ENCODE results near the gene SVEP1. TPM values are rescaled to one million over a fixed set of nuclear protein-coding genes. Genes with fewer than 3 reads are reported as not detected.

The SVEP1 gene
- polyA plus RNA-seq, 3 donors, result under 0.01 TPM; not detected in 2

DNA sequence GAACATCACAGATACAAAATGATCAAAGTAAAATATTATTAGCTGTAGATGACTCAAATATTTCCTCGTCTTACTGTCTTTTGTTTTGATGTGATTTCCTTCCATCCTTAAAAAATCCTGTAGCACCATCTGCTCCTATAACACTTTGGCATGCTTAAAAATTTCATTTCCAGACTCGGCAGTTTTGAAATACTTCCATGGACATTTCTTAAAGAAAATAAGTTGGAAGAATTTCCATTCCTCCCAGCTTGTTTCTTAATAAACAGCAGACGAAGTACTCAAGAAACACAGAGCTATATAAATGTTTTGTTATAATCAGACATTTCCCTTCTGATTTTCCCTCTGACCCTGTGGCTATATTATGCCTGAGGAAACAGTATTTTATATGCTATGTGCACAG lies 41.2 kb upstream of the SVEP1 start:
- Mint-ChIP-seq H3K27me3 (ENCODE audit: low read depth in 3 of 3) (peaks cover 0 to 6% (median 0%) of the 10 kb centered on the region in 3 donors), H3K4me1 (peaks cover 8% of the 10 kb centered on the region), H3K36me3 (no peaks in the 10 kb centered on the region), H3K27ac (no peak overlapping the region), H3K9me3 (no peaks in the 10 kb centered on the region), H3K4me3 (no peak overlapping the region)
- no peak overlapping the region for H3K27ac ChIP-seq (ENCODE audit: low read depth in 1 of 2, low read length in 2 of 2)
- H3K9ac ChIP-seq (ENCODE audit: insufficient read depth, low read length, poor library complexity, severe bottlenecking), result no peak overlapping the region
- TF ChIP-seq, protein P1, sequence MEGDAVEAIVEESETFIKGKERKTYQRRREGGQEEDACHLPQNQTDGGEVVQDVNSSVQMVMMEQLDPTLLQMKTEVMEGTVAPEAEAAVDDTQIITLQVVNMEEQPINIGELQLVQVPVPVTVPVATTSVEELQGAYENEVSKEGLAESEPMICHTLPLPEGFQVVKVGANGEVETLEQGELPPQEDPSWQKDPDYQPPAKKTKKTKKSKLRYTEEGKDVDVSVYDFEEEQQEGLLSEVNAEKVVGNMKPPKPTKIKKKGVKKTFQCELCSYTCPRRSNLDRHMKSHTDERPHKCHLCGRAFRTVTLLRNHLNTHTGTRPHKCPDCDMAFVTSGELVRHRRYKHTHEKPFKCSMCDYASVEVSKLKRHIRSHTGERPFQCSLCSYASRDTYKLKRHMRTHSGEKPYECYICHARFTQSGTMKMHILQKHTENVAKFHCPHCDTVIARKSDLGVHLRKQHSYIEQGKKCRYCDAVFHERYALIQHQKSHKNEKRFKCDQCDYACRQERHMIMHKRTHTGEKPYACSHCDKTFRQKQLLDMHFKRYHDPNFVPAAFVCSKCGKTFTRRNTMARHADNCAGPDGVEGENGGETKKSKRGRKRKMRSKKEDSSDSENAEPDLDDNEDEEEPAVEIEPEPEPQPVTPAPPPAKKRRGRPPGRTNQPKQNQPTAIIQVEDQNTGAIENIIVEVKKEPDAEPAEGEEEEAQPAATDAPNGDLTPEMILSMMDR (IDR thresholded peaks at IDR 0.05), result no peak
- no peak overlapping the region for H2AFZ ChIP-seq (ENCODE audit: insufficient read depth, low read depth, low read length, poor library complexity, severe bottlenecking)
- intact Hi-C loops (cut with micrococcal nuclease), result loop anchor here (5.0 to 10.0 kb wide), 3 partner anchors 196 to 436 kb away; no protein-coding TSS in a partner anchor
- H4K20me1 ChIP-seq (ENCODE audit: insufficient read depth, low read length), result no peaks in the 10 kb centered on the region
- H3K9me3 ChIP-seq (replicated peaks in 1 of 2; ENCODE audit: control insufficient read depth in 1 of 2, insufficient read depth in 1 of 2, low read length in 2 of 2), result no peaks in the 10 kb centered on the region
- no peaks in the 10 kb centered on the region for H3K27me3 ChIP-seq (ENCODE audit: control insufficient read depth in 2 of 2, insufficient read depth in 2 of 2, low read length in 2 of 2)
- no peak overlapping the region for H3K4me2 ChIP-seq (replicated peaks; ENCODE audit: extremely low read depth, low read length, poor library complexity, severe bottlenecking)
- DNase-seq, result no peak
- no peaks in the 10 kb centered on the region for H3K36me3 ChIP-seq (replicated peaks in 1 of 2; ENCODE audit: control insufficient read depth in 1 of 2, insufficient read depth in 2 of 2, low read length in 2 of 2)
- WGBS (ENCODE audit: insufficient coverage), result no CpG with 5 or more reads among the region's 3 CpGs
- no peaks in the 10 kb centered on the region for H3K79me2 ChIP-seq (ENCODE audit: insufficient read depth, low read length)
- H3K4me1 ChIP-seq (ENCODE audit: control insufficient read depth in 1 of 2, insufficient read depth in 2 of 2, low read length in 2 of 2), result peaks cover 0 to 3% of the 10 kb centered on the region in 2 donors
- H3K4me3 ChIP-seq (replicated peaks in 1 of 3; ENCODE audit: low read depth in 2 of 3, low read length in 3 of 3), result no peak overlapping the region

- TF ChIP-seq, protein P1 (IDR thresholded peaks at IDR 0.05), result no peak
- Histone ChIP-seq H3K4me2 (replicated peaks; ENCODE audit: extremely low read depth, low read length, poor library complexity, severe bottlenecking) (no peak overlapping the region), H4K20me1 (ENCODE audit: insufficient read depth, low read length) (no peaks in the 10 kb centered on the region), H3K9me3 (replicated peaks in 1 of 2; ENCODE audit: control insufficient read depth in 1 of 2, insufficient read depth in 1 of 2, low read length in 2 of 2) (no peaks in the 10 kb centered on the region), H3K36me3 (replicated peaks in 1 of 2; ENCODE audit: control insufficient read depth in 1 of 2, insufficient read depth in 2 of 2, low read length in 2 of 2) (no peaks in the 10 kb centered on the region), H3K27ac (ENCODE audit: low read depth in 1 of 2, low read length in 2 of 2) (no peak overlapping the region), H3K27me3 (ENCODE audit: control insufficient read depth in 2 of 2, insufficient read depth in 2 of 2, low read length in 2 of 2) (no peaks in the 10 kb centered on the region), H3K4me3 (replicated peaks in 1 of 3; ENCODE audit: low read depth in 2 of 3, low read length in 3 of 3) (no peak overlapping the region), H2AFZ (ENCODE audit: insufficient read depth, low read depth, low read length, poor library complexity, severe bottlenecking) (no peak overlapping the region), H3K4me1 (ENCODE audit: control insufficient read depth in 1 of 2, insufficient read depth in 2 of 2, low read length in 2 of 2) (peaks cover 0 to 3% of the 10 kb centered on the region in 2 donors), H3K9ac (ENCODE audit: insufficient read depth, low read length, poor library complexity, severe bottlenecking) (no peak overlapping the region), H3K79me2 (ENCODE audit: insufficient read depth, low read length) (no peaks in the 10 kb centered on the region)
- no peak overlapping the region for H3K4me3 Mint-ChIP-seq
- no peak for DNase-seq
- peaks cover 0 to 6% (median 0%) of the 10 kb centered on the region in 3 donors for H3K27me3 Mint-ChIP-seq (ENCODE audit: low read depth in 3 of 3)
- intact Hi-C loops (cut with micrococcal nuclease), result loop anchor here (5.0 to 10.0 kb wide), 3 partner anchors 195 to 435 kb away; no protein-coding TSS in a partner anchor
- H3K36me3 Mint-ChIP-seq, result no peaks in the 10 kb centered on the region
- peaks cover 8% of the 10 kb centered on the region for H3K4me1 Mint-ChIP-seq
- no peak overlapping the region for H3K27ac Mint-ChIP-seq
- H3K9me3 Mint-ChIP-seq, result no peaks in the 10 kb centered on the region
These were observed 40.3 kb upstream of the SVEP1 start for GRCh38 chr9:110619831-110620230.

Measured in CD14-positive monocyte (primary cell).